Measurements from ENCODE around the gene TTC8. TPM values are rescaled to one million over a fixed set of nuclear protein-coding genes. Genes with fewer than 3 reads are reported as not detected.
A peak's percentile ranks its signal among the peaks of the same experiment; 100 is the strongest.

Gene TTC8
- total RNA-seq, 1 donor from 2014 or later = 23.6 TPM

- no peak overlapping the region for H3K4me3 Mint-ChIP-seq (ENCODE audit: unreplicated experiment)
- DNase-seq (ENCODE audit: extremely low spot score, unreplicated experiment) = no peak
- peaks cover 14% of the 10 kb centered on the region for H3K27me3 Mint-ChIP-seq (ENCODE audit: unreplicated experiment)
- peaks cover 6% of the 10 kb centered on the region for H3K9me3 Mint-ChIP-seq (ENCODE audit: unreplicated experiment)
- H3K36me3 Mint-ChIP-seq (ENCODE audit: unreplicated experiment) = no peaks in the 10 kb centered on the region
- no peak for TF ChIP-seq CTCF (IDR thresholded peaks at IDR 0.05)
- no peaks in the 10 kb centered on the region for H3K4me1 Mint-ChIP-seq (ENCODE audit: unreplicated experiment)
- no peak overlapping the region for H3K27ac Mint-ChIP-seq (ENCODE audit: unreplicated experiment)
These were observed 78.4 kb downstream of the TTC8 start for GRCh38 chr14:88902850-88903249.

- no peak for DNase-seq (ENCODE audit: extremely low spot score, unreplicated experiment)
- no peaks in the 10 kb centered on the region for H3K36me3 Mint-ChIP-seq (ENCODE audit: unreplicated experiment)
- H3K9me3 Mint-ChIP-seq (ENCODE audit: unreplicated experiment) = peaks cover 13% of the 10 kb centered on the region
- peaks cover 18% of the 10 kb centered on the region for H3K27me3 Mint-ChIP-seq (ENCODE audit: unreplicated experiment)
- H3K4me1 Mint-ChIP-seq (ENCODE audit: unreplicated experiment) = no peaks in the 10 kb centered on the region
- no peak overlapping the region for H3K4me3 Mint-ChIP-seq (ENCODE audit: unreplicated experiment)
- no peak for TF ChIP-seq CTCF (IDR thresholded peaks at IDR 0.05)
- H3K27ac Mint-ChIP-seq (ENCODE audit: unreplicated experiment) = no peak overlapping the region
These were observed 79.8 kb downstream of the TTC8 start for GRCh38 chr14:88904206-88904647.

GRCh38 chr14:88904864-88905263, 80.4 kb downstream of the TTC8 start:
- Mint-ChIP-seq H3K36me3 (ENCODE audit: unreplicated experiment) (no peaks in the 10 kb centered on the region), H3K9me3 (ENCODE audit: unreplicated experiment) (peaks cover 13% of the 10 kb centered on the region), H3K27me3 (ENCODE audit: unreplicated experiment) (peaks cover 18% of the 10 kb centered on the region), H3K4me3 (ENCODE audit: unreplicated experiment) (no peak overlapping the region), H3K27ac (ENCODE audit: unreplicated experiment) (no peak overlapping the region), H3K4me1 (ENCODE audit: unreplicated experiment) (no peaks in the 10 kb centered on the region)
- no peak for TF ChIP-seq CTCF (IDR thresholded peaks at IDR 0.05)
- no peak for DNase-seq (ENCODE audit: extremely low spot score, unreplicated experiment)

DNA sequence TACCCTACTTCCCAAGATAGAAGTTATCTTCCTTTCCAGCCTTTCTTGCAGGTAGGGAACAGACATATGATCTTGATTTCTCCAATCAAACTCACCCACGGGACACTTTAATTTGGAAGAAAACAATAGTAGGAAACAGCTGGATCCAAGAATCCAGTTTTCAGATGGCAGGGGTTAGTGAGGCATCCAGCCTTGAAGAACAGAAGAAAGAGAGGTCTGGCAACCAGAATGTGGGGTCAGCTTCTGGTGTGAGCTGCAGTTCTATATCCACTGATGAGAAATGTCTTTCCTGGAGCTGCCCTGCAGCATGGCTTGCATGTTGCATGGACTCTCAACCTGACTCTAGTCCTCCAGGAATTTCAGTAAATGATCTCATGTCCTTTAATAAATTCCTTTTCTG, 83.8 kb downstream of the TTC8 start:
- peaks cover 8% of the 10 kb centered on the region for H3K27me3 Mint-ChIP-seq (ENCODE audit: unreplicated experiment)
- H3K36me3 Mint-ChIP-seq (ENCODE audit: unreplicated experiment) = no peaks in the 10 kb centered on the region
- H3K4me3 Mint-ChIP-seq (ENCODE audit: unreplicated experiment) = no peak overlapping the region
- no peak for DNase-seq (ENCODE audit: extremely low spot score, unreplicated experiment)
- no peak for TF ChIP-seq CTCF (IDR thresholded peaks at IDR 0.05)
- H3K27ac Mint-ChIP-seq (ENCODE audit: unreplicated experiment) = no peak overlapping the region
- peaks cover 13% of the 10 kb centered on the region for H3K9me3 Mint-ChIP-seq (ENCODE audit: unreplicated experiment)
- no peaks in the 10 kb centered on the region for H3K4me1 Mint-ChIP-seq (ENCODE audit: unreplicated experiment)

GRCh38 chr14:88910386-88910785, 85.9 kb downstream of the TTC8 start:
- Mint-ChIP-seq H3K4me3 (ENCODE audit: unreplicated experiment) (no peak overlapping the region), H3K36me3 (ENCODE audit: unreplicated experiment) (no peaks in the 10 kb centered on the region), H3K4me1 (ENCODE audit: unreplicated experiment) (no peaks in the 10 kb centered on the region), H3K27me3 (ENCODE audit: unreplicated experiment) (peaks cover 5% of the 10 kb centered on the region), H3K27ac (ENCODE audit: unreplicated experiment) (no peak overlapping the region), H3K9me3 (ENCODE audit: unreplicated experiment) (peaks cover 18% of the 10 kb centered on the region)
- TF ChIP-seq CTCF (IDR thresholded peaks at IDR 0.05) = no peak
- peak; percentile 74 for DNase-seq (ENCODE audit: extremely low spot score, unreplicated experiment)

Measured in osteocyte (in vitro differentiated cells).